ENCODE data around the gene TIMM10. TPM values are rescaled to one million over a fixed set of nuclear protein-coding genes. Genes with fewer than 3 reads are reported as not detected.

TIMM10 gene
- polyA plus RNA-seq, 3 donors = 30.4 to 62.1 (median 58.3) TPM

DNA sequence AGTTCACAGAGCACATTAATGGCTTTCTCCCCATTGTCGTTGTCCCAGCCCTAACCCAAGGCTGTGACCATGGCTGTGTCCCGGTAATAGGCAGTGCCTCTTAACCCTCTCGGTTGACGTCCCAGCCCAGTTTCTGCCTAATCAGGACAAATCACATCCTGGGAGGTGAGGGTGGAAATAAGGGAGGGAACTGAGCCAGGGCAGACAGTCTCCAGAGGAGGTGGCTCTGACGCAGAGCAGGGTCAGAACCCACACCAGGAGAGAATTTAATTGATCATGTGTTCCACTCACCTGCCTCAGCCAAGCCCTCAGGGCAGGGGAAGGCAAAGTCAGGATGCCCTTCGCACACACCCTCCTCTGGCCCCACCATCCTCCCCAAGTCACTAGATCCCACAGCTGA, 32.0 kb downstream of the TIMM10 start:
- TF ChIP-seq, protein P1, sequence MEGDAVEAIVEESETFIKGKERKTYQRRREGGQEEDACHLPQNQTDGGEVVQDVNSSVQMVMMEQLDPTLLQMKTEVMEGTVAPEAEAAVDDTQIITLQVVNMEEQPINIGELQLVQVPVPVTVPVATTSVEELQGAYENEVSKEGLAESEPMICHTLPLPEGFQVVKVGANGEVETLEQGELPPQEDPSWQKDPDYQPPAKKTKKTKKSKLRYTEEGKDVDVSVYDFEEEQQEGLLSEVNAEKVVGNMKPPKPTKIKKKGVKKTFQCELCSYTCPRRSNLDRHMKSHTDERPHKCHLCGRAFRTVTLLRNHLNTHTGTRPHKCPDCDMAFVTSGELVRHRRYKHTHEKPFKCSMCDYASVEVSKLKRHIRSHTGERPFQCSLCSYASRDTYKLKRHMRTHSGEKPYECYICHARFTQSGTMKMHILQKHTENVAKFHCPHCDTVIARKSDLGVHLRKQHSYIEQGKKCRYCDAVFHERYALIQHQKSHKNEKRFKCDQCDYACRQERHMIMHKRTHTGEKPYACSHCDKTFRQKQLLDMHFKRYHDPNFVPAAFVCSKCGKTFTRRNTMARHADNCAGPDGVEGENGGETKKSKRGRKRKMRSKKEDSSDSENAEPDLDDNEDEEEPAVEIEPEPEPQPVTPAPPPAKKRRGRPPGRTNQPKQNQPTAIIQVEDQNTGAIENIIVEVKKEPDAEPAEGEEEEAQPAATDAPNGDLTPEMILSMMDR (IDR thresholded peaks at IDR 0.05) = no peak
- Histone ChIP-seq H3K9me3 (replicated peaks in 1 of 2; ENCODE audit: control insufficient read depth in 1 of 2, insufficient read depth in 1 of 2, low read length in 2 of 2) (no peaks in the 10 kb centered on the region), H3K79me2 (ENCODE audit: insufficient read depth, low read length) (no peaks in the 10 kb centered on the region), H3K27me3 (ENCODE audit: control insufficient read depth in 2 of 2, insufficient read depth in 2 of 2, low read length in 2 of 2) (no peaks in the 10 kb centered on the region), H3K4me1 (ENCODE audit: control insufficient read depth in 1 of 2, insufficient read depth in 2 of 2, low read length in 2 of 2) (peaks cover 4 to 10% of the 10 kb centered on the region in 2 donors), H3K27ac (ENCODE audit: low read depth in 1 of 2, low read length in 2 of 2) (no peak overlapping the region), H4K20me1 (ENCODE audit: insufficient read depth, low read length) (no peaks in the 10 kb centered on the region), H3K4me2 (replicated peaks; ENCODE audit: extremely low read depth, low read length, poor library complexity, severe bottlenecking) (no peak overlapping the region), H2AFZ (ENCODE audit: insufficient read depth, low read depth, low read length, poor library complexity, severe bottlenecking) (no peak overlapping the region), H3K36me3 (replicated peaks in 1 of 2; ENCODE audit: control insufficient read depth in 1 of 2, insufficient read depth in 2 of 2, low read length in 2 of 2) (peaks cover 18 to 29% of the 10 kb centered on the region in 2 donors), H3K4me3 (replicated peaks in 1 of 3; ENCODE audit: low read depth in 2 of 3, low read length in 3 of 3) (no peak overlapping the region), H3K9ac (ENCODE audit: insufficient read depth, low read length, poor library complexity, severe bottlenecking) (no peak overlapping the region)
- intact Hi-C loops (cut with micrococcal nuclease) = no loop called here
- WGBS (ENCODE audit: insufficient coverage) = 100% methylated on average over 1 of the region's 6 CpGs
- Mint-ChIP-seq H3K9me3 (no peaks in the 10 kb centered on the region), H3K36me3 (peaks cover 25 to 53% of the 10 kb centered on the region in 2 donors), H3K4me3 (no peak overlapping the region), H3K4me1 (peaks cover 8% of the 10 kb centered on the region), H3K27ac (no peak overlapping the region), H3K27me3 (ENCODE audit: low read depth in 3 of 3) (peaks cover 0 to 1% (median 0%) of the 10 kb centered on the region in 3 donors)
- DNase-seq = no peak

DNA sequence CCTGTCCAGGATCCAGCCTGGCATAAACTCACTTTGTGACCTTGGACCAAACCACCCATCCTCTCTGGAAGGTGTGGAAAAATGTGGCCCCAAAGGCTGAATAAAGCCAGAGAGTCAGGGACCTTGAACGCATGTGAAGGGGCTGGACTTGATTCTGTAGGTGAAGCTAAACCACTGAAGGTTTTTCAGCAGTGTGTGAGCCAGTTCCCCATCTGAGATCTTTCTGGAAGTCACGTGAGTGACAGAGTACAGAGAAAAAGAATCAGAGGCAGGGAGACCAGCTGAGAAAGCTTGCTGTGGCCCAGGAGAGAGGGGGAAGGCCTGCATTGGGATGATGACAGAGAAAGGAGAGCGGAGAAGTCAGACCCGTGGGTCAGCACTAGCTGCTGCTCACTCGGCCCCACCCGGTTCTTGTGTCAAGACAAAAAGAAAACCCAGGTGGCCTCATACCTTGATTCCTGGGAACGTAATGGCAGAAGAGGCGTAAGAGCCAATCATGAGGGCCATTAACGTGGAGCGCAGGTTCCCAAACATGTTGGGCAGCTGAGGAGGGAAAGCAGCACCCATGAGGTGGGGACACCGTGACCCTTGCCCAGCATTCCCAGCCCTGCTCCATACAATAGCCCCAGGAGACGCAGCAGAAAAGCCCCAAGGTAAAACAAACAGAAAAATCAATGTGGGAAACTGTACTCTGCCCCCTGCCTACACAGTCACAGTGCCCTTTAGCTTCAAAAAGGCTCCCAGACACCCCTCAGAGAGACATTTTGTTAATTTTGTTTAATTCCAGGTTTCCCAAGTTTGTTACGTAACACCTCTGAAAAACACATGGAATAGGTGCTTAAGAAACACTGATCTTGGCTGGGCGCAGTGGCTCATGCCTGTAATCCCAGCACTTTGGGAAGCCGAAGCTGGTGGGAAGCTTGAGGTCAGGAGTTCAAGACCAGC, 33.0 kb downstream of the TIMM10 start:
- DNase-seq = no peak
- H2AFZ ChIP-seq (ENCODE audit: insufficient read depth, low read depth, low read length, poor library complexity, severe bottlenecking) = no peak overlapping the region
- no peaks in the 10 kb centered on the region for H3K27me3 ChIP-seq (ENCODE audit: control insufficient read depth in 2 of 2, insufficient read depth in 2 of 2, low read length in 2 of 2)
- H3K9me3 Mint-ChIP-seq = no peaks in the 10 kb centered on the region
- intact Hi-C loops (cut with micrococcal nuclease) = no loop called here
- no peak overlapping the region for H3K9ac ChIP-seq (ENCODE audit: insufficient read depth, low read length, poor library complexity, severe bottlenecking)
- H3K4me3 Mint-ChIP-seq = no peak overlapping the region
- no peaks in the 10 kb centered on the region for H3K79me2 ChIP-seq (ENCODE audit: insufficient read depth, low read length)
- H3K9me3 ChIP-seq (replicated peaks in 1 of 2; ENCODE audit: control insufficient read depth in 1 of 2, insufficient read depth in 1 of 2, low read length in 2 of 2) = no peaks in the 10 kb centered on the region
- H4K20me1 ChIP-seq (ENCODE audit: insufficient read depth, low read length) = no peaks in the 10 kb centered on the region
- no peak overlapping the region for H3K4me3 ChIP-seq (replicated peaks in 1 of 3; ENCODE audit: low read depth in 2 of 3, low read length in 3 of 3)
- TF ChIP-seq, protein P1 (IDR thresholded peaks at IDR 0.05) = no peak
- H3K27ac ChIP-seq (ENCODE audit: low read depth in 1 of 2, low read length in 2 of 2) = no peak overlapping the region
- peaks cover 25 to 45% of the 10 kb centered on the region in 2 donors for H3K36me3 Mint-ChIP-seq
- H3K27ac Mint-ChIP-seq = peak overlapping the region in 3 of 7 donors; percentile 18 to 76 (median 36)
- peaks cover 4 to 10% of the 10 kb centered on the region in 2 donors for H3K4me1 ChIP-seq (ENCODE audit: control insufficient read depth in 1 of 2, insufficient read depth in 2 of 2, low read length in 2 of 2)
- peaks cover 8% of the 10 kb centered on the region for H3K4me1 Mint-ChIP-seq
- H3K4me2 ChIP-seq (replicated peaks; ENCODE audit: extremely low read depth, low read length, poor library complexity, severe bottlenecking) = no peak overlapping the region
- 96% methylated on average over 13 of the region's 15 CpGs for WGBS (ENCODE audit: insufficient coverage)
- peaks cover 18 to 28% of the 10 kb centered on the region in 2 donors for H3K36me3 ChIP-seq (replicated peaks in 1 of 2; ENCODE audit: control insufficient read depth in 1 of 2, insufficient read depth in 2 of 2, low read length in 2 of 2)
- H3K27me3 Mint-ChIP-seq (ENCODE audit: low read depth in 3 of 3) = peaks cover 0 to 1% (median 0%) of the 10 kb centered on the region in 3 donors
